SK-N-MC (cell line): Measurements from ENCODE around the gene CHPF.

ENCODE experiments used
- EZH2 ChIP-seq: fragments of 200-600 bp; sonication (generic); IDR thresholded peaks from one replicate; pipeline ENCODE4 v1.6.1; 2017; ENCODE audit warnings: antibody characterized with exemption
- FOXP2 ChIP-seq: optimal IDR thresholded peaks from 2 replicates; pipeline ENCODE3; 2011; ENCODE audit warnings: mild to moderate bottlenecking, moderate library complexity; ENCODE audit not compliant: insufficient read depth; ENCODE audit errors: extremely low read length, control extremely low read depth
- POLR2AphosphoS5 ChIP-seq: IDR thresholded peaks from 2 replicates; pipeline ENCODE4 v1.6.1; 2012; ENCODE audit warnings: mild to moderate bottlenecking, low read depth, low read length, borderline replicate concordance

- TF ChIP-seq EZH2 (no peak), POLR2AphosphoS5 (no peak), FOXP2 (no peak)
Measured at GRCh38 chr2:219516888-219517287, 26.7 kb downstream of the CHPF start.
